ENCODE data around the gene AGPAT2.

Gene AGPAT2

GRCh38 chr9:136673088-136673974 is 13.9 kb downstream of the AGPAT2 start:
- no peak for ATAC-seq

- no peak for ATAC-seq
Measured at GRCh38 chr9:136672431-136673087, 14.7 kb downstream of the AGPAT2 start.

GRCh38 chr9:136671646-136672430 is 15.4 kb downstream of the AGPAT2 start:
- ATAC-seq = no peak

GRCh38 chr9:136671254-136671614 is 16.0 kb downstream of the AGPAT2 start:
- ATAC-seq = no peak

DNA sequence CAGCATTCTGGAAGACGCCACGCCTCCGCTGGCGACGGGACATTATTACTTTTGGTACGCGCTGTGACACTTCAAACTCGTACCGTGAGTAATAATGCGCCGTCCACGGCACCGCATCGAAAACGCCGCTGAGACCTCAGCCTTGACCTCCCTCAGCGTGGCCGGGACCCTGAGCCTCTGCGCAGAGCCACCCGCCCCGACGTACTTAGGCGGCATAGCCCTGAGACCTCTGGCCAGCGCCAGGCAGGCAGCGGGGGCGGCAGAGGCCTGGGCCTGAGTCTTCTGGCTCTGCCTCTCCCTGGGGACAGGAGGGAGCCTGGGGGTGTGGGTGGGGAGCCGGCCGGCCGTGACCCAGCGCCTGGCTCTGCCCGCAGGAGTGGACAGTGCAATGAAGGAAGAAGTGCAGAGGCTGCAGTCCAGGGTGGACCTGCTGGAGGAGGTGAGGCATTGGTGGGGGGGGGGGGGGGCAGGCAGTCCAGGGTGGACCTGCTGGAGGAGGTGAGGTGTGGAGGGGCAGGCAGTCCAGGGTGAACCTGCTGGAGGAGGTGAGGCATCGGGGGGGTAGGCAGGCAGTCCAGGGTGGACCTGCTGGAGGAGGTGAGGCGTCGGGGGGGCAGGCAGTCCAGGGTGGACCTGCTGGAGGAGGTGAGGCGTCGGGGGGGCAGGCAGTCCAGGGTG is 16.5 kb downstream of the AGPAT2 start:
- no peak for ATAC-seq

DNA sequence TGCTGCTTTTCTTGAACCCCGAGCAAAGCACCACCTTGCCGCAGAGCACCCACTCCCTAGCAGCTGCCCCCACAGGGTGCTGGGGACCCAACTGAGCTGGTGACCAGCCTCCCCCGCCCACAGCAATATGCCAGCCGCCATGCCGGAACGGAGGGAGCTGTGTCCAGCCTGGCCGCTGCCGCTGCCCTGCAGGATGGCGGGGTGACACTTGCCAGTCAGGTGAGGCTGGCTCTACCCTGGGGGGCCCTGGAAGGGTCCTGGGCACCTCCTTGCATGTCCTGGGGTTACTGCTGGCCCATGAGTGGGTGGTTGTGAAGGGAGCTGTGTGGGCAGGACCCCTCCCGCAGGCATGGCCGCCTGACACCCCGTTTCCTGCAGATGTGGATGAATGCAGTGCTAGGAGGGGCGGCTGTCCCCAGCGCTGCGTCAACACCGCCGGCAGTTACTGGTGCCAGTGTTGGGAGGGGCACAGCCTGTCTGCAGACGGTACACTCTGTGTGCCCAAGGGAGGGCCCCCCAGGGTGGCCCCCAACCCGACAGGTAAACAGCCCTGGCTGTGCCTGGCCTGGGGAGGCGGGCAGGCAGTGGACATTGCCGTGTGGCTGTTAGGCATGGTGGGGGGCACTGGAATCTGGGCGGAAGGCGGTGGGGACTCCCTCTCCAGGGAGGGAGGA is 17.3 kb downstream of the AGPAT2 start:
- no peak for ATAC-seq

- no peak for ATAC-seq
Measured at GRCh38 chr9:136668983-136669790, 18.1 kb downstream of the AGPAT2 start.

DNA sequence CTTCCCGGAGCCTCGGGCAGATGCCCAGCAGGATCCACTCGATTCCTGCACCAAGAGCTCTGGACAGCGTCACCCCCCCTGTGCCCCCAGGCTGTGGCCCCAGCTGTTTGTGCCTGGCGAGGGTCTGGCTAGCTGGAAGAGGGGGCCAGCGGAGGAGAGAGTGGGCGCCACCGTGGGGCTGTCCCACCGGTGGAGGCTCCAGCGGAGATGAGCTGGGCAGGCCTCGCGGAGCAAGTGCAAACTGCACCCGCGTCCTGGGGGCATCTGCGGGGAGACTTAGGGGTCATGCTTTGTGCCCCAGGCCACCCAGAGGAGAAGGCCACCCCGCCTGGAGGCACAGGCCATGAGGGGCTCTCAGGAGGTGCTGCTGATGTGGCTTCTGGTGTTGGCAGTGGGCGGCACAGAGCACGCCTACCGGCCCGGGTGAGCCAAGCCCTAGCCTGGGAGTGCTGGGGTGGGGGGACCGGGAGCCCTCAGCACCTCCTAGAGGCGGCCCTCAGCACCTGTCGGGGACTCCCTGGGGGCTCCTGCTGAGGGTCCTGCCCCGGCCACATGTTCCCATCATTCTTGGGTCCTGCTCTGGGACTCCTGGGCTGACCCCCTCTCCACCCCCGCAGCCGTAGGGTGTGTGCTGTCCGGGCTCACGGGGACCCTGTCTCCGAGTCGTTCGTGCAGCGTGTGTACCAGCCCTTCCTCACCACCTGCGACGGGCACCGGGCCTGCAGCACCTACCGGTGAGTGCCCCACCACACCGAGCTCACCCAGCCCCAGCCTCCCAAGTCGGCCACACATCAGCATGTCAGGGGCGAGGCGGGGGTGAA is 19.1 kb downstream of the AGPAT2 start:
- ATAC-seq = no peak

DNA sequence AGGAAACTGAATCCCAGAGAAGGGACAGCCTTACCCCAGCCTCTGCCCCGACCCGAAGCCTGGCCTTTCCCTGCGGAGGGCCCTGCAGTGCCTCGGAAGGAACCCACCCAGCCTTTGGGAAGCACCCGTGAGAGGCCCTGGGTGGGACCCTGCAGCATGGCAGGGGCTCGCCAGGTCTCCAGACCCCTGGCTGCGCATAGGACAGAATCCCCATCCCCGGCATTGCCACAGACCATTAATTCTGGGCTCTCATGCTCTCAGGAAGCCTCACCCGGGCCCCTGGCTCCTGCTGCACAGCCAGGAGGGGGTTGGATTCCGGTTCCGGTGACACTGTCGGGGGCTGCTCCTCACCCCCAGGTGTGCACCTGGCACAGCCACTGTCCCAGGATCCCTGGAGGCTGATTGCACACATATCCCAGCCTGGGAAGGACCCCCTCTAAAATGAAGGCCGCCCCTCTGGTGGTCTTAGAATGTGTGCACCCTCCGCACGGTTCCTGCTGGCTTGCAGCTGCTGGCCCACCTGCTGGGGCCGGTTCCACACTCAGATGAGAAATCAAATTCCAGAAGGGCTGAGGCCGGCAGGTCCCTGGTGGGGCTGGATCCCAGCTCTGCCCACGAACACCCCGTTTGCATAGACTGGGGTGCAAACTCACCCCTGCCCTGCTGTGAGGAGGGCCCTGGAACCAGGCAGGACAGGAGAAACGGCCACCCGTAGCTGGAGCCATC is 19.9 kb downstream of the AGPAT2 start:
- ATAC-seq = no peak

- ATAC-seq = no peak
Measured at GRCh38 chr9:136666372-136667213, 20.7 kb downstream of the AGPAT2 start.

DNA sequence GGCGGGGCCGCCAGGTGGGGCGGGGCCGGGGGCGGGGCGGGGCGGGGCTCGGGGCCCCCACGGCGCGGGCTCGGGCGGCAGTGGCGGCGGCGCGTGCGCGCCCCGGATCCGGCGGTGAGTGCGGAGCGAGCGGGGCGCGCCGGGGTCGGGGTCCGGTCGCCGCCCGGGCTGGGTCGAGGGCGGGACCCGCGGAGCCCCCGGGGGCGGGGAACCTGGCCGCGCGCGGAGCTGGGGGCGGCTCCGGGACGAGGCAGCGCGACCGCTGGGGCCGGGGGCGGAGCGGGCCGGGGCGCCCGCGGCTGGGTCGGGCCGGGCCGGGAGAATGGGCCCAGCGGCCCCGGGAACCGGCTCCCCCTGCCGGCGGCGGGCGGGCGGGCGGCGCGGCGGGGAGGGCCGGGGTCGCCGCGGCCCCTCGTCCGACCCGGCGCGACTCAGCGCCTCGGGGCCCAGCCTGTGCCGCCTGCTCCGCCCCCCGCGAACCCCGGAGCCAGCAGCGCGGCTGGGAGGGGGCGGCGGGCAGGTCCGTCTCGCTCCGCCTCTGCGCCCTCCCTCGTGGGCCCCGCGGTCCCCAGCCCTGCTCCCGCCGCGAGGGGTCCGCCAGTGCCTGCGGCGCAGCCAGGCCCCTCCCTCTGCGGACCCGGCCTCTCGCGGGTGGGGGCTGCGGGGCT is 21.4 kb downstream of the AGPAT2 start:
- peak; percentile 29 to 46 for ATAC-seq

- ATAC-seq = peak in 1 of 2 donors; percentile 21
Measured at GRCh38 chr9:136665111-136665703, 22.1 kb downstream of the AGPAT2 start.

- no peak for ATAC-seq
Measured at GRCh38 chr9:136664000-136664915, 23.0 kb downstream of the AGPAT2 start.

GRCh38 chr9:136662656-136663581 is 24.3 kb downstream of the AGPAT2 start, which contains the start of gene EGFL7:
EGFL7 (plus strand) TSS chr9:136662916; CDS start chr9:136668283, 5,367 bp downstream.
- no peak for ATAC-seq

DNA sequence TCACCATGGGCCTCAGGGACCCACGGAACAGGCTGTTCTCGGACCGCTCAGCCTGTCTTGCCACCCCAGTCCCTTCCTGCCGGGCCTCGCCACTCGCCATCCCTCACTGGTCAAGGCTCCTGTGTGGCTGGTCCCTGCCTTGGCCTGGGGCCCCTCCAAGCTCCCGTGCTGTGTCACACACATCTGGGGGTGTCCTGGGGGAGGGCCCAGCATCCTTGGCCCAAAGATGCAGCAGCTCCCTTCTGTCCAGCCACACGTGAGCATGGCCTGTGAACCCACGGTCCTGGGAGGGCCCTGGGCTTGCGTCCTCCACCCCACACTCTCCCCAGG is 25.0 kb downstream of the AGPAT2 start:
- no peak for ATAC-seq
